NCI-H82 treated with DMSO at 0.1 percent for 48 hours (cell line): Measurements from ENCODE around the gene METTL17.
"Not testable (repeated sequence)": the region's sequence is repeated elsewhere in the genome, so short reads cannot be mapped to it uniquely, and the experiment has no call there.

Source experiments
- DNase-seq: peaks from one replicate; lab custom pipeline; 2025; ENCODE audit not compliant: unreplicated experiment; lab: John Stamatoyannopoulos, UW

The METTL17 gene, protein sequence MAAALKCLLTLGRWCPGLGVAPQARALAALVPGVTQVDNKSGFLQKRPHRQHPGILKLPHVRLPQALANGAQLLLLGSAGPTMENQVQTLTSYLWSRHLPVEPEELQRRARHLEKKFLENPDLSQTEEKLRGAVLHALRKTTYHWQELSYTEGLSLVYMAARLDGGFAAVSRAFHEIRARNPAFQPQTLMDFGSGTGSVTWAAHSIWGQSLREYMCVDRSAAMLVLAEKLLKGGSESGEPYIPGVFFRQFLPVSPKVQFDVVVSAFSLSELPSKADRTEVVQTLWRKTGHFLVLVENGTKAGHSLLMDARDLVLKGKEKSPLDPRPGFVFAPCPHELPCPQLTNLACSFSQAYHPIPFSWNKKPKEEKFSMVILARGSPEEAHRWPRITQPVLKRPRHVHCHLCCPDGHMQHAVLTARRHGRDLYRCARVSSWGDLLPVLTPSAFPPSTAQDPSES

DNA sequence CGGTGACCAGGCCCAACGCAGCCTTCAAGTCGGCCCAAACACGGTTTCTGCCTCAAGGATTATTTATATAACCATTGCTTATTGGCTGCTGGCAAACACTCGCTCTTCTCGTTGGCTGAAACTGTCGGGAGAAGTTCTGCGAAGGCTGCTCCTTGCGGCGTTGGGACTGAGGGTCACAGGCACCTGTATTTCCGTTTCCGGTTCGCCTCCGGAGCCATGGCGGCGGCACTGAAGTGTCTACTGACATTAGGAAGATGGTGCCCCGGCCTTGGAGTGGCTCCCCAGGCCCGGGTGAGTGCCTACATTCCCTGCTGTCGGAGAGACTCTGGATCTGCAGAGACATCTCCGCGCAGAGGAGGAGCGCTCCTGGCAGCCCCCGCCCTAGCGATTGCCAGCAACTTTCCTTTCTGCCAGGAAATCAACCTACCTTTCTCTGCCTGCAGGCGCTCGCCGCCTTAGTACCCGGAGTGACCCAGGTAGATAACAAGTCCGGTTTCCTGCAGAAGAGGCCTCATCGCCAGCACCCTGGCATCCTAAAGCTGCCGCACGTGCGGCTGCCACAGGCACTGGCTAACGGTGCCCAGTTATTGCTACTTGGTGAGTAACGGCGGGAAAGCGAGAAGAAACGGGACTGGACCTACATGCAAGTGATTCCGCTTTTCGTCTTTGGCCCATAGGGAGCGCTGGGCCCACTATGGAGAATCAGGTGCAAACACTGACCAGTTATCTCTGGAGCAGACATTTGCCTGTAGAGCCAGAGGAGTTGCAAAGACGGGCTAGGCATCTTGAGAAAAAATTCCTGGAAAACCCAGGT is at the start of gene METTL17:
METTL17 (plus strand) TSS at position 194 of the 814 bp plus-strand sequence; CDS start at position 217, 23 bp downstream.
- DNase-seq = peak; percentile 86

DNA sequence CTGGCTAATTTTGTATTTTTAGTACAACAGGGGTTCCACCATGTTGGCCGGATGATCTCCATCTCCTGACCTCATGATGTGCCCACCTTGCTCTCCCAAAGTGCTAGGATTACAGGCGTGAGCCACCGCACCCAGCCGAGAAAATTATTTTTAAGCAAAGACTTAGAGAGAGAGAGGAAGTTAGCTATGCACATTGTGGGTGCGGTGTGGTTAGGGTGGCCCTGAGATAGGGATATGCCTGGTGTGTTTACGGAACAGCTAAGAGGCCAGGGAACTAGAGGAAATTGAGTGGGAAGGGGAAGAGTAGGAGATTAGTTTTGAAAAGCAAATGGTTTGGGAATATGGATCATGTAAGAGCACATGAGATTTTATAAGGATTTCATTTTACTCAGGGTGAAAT is 44.6 kb upstream of the METTL17 start:
- not testable (repeated sequence) for DNase-seq

DNA sequence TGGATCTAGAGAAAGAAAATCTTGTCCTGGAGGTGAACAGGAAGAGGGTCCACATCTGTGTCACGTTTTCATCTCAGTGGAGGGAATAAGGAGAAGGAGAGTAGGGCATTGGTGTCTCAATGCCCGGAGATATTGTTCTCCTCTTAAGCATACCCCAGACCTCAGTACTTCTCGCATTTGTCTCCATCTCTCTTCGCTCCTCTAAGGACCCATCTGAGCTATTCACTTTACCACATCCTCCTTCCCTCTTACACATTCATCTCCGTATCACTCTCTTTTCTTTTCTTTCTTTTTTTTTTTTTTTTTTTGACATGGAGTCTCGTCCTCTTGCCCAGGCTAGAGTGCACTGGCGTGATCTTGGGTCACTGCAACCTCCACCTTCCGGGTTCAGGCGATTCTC is 43.1 kb upstream of the METTL17 start:
- not testable (repeated sequence) for DNase-seq

- not testable (repeated sequence) for DNase-seq
Observed at GRCh38 chr14:20954736-20955537, 34.8 kb upstream of the METTL17 start, which contains the start of gene RNASE2. Gene RNASE2, plus strand, starts transcription at chr14:20955487. Its CDS starts 285 bp downstream, at chr14:20955772.

GRCh38 chr14:20955538-20955873 is 34.3 kb upstream of the METTL17 start:
- DNase-seq = not testable (repeated sequence)

GRCh38 chr14:20956376-20956976 is 33.3 kb upstream of the METTL17 start:
- DNase-seq = no peak

DNA sequence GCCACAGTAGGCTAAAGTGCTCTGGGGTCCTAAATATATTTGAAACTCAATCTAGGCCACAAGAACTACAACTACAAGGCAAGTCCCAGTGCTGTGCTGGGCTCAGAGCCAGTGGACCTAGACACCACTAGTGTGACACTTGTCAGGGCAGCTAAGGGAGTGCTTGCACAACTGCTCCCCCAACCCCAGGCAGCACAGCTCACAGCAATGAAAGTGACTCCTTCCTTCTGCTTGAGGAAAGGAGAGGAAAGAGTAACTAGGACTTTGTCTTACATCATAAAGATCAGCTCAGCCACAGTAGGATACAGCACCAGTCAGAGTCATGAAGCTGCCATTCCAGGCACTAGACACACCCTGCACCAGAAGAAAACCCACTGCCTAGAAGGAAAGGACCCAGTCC is 30.8 kb upstream of the METTL17 start:
- not testable (repeated sequence) for DNase-seq

DNA sequence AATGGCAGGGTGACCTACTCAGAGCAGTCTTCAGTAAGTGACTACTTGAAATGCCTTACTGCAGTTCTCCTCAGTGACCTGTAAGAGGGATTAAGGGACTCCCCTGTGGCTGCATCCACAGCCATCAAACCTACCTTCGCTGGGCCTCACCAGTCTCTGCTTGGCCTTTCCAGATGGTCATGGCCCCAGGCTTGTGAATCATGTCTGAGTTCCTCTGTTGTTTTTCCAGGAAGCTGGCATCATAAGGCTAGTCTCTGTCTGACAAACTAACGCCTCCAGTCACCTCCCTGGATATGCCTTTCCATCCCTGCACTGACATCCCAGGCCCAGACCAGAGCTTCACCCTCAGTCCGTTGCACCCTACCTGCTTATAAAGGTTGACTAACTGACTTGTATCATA is 20.4 kb upstream of the METTL17 start:
- no peak for DNase-seq

DNA sequence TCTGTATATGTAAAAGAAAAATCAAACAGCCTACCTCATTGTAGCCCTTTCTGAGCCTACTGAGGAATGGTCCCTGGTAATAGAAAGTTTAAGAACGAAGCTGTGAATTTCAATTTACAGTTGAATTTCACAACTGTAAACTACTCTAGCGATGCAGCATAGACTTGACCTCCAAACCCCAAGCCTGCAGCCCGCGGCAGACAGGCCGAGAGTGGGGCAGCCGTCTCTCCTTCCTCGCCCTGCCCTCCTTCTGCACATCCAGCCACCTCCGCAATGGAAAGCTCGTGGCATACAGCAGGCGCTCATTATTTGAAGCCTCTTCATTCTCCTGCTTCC is 19.2 kb upstream of the METTL17 start:
- DNase-seq = no peak

GRCh38 chr14:20970983-20971704 is 18.6 kb upstream of the METTL17 start:
- peak; percentile 12 for DNase-seq

DNA sequence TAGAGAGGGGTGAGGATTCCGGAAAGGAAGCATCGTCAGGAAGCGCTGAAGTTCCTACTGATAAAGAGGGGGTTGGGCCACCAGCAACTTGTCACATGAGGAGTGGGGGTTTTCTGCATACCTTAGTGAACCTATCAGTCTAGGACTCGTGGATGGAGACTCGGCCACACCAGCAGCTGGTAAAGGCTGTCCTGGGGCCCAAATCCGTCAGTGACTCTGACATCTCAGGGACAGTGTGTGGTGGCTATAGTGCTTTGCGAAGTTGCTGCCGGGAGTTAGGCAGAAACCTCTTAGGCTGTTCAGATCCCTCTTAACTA is 18.1 kb upstream of the METTL17 start:
- no peak for DNase-seq

GRCh38 chr14:20973501-20973900 is 16.3 kb upstream of the METTL17 start:
- no peak for DNase-seq

GRCh38 chr14:20976291-20976690 is 13.5 kb upstream of the METTL17 start:
- no peak for DNase-seq

DNA sequence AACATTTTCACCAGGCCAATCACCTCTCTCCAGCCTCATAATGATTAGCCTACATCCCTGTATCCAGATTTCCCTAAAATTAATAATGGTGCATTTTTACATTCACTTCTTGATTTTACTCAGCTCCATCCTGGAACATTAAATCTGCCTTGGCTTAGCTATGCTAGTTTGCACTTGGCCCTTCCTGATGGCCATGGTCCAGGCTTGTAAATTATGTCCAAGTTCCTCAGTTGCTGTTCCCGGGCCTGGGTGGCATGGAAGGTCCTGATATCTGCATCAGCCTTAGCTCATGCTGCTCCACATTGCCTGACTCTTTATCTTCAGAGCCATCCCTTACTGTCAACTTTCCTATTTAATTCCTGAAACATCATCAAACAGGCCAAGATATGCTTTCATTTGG is 11.1 kb upstream of the METTL17 start:
- no peak for DNase-seq

- no peak for DNase-seq
Observed at GRCh38 chr14:20980906-20981305, 8.9 kb upstream of the METTL17 start.

DNA sequence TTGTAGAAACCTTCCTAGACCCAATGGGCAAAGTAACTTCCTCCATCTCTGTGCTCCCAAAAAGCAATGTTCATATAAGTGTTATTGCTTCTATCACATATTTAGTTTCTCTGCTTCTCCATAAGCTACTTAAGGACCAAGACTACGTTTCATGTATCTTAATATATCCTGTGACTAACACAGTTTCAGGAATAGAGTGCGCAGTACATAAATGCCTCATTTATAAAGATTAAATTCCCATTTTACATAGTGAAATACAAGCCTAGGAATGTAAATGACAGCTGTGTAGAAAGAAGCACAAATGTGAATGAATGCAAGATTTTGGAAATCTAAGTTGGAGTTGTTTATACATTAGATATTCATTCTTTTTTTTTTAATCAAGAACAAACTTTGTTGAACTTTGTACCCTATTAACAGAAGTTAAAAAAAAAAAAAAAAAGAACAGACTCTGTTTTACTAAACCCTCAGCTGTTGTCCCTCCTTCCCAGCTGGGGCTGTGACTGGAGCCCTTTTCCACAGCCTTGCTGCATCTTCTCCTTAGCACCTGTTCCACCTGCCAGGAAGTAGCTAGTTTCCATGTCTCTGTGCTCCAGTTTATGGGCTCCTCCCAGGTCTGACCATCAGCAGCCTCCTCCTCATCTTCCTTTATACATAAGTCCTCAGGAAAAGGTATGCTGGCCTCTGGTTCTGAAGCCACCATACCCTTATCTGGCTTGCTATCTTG is 7.0 kb upstream of the METTL17 start:
- DNase-seq = no peak

- not testable (repeated sequence) for DNase-seq
Observed at GRCh38 chr14:20985650-20986049, 4.1 kb upstream of the METTL17 start.

DNA sequence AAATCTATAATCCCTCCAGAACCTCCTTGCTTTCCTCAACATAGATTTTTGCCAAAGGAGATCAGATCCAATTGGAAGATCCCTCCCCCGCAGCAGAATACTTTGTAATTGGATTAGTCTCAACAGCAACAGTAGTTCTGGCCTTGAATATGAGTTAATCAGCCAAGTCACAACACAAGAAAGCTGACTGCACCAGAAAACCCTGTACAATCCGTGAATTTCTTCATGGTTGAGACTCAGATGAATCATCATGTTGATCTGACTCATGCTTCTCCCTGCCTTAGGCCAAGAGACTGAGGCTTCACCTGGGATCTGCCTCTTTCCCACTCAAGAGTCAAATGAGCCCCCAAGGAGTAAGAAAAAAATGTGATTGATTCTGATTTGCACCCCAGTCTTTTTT is 3.0 kb upstream of the METTL17 start:
- DNase-seq = peak; percentile 21

DNA sequence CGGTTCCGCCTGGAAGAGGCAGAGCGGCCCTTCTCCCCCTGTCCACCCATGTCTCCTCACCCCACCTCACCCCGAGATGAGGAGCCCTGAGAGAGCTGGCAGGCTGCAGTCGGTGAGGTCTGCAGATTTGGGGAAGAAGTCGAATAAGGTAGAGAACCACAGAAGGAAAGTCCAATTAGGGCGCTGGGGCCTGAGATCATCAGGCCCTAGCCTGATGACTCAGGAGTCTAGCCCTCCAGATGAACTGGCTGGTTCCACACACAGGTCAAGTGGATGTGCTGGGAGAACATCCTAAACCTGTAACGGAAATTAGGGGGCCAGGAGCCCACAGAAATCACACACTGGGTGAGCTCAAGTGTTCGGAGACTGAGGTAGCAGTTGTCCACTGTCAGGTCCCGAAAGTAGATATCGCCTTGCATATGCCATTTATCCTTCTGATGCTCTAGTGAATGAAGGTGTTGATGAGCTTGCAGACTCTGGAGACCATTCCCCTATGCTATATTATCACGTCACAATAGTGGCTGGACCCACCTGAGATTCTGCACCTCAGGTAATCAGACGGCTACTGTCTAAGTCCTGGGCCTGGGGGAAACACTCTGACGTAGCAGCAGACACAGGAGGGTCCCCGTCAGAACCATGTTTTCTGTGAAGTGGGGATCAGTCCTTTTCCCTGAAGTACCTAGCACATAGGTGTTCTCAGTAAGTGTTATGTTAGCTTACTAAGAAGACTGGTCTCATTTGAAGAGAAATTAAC is 886 bp upstream of the METTL17 start:
- no peak for DNase-seq
